Measurements from ENCODE around the gene ARRDC5.
"Not testable (repeated sequence)": the region's sequence is repeated elsewhere in the genome, so short reads cannot be mapped to it uniquely, and the experiment has no call there.

ARRDC5 gene

GRCh38 chr19:4902796-4903195 lies at the start of gene ARRDC5:
Gene ARRDC5 (minus strand): TSS chr19:4902896. CDS start chr19:4902825, 71 bp downstream.
- H3K4me3 ChIP-seq (ENCODE audit: low read length): no peak within 1 kb of the TSS
- TF ChIP-seq, protein P1, sequence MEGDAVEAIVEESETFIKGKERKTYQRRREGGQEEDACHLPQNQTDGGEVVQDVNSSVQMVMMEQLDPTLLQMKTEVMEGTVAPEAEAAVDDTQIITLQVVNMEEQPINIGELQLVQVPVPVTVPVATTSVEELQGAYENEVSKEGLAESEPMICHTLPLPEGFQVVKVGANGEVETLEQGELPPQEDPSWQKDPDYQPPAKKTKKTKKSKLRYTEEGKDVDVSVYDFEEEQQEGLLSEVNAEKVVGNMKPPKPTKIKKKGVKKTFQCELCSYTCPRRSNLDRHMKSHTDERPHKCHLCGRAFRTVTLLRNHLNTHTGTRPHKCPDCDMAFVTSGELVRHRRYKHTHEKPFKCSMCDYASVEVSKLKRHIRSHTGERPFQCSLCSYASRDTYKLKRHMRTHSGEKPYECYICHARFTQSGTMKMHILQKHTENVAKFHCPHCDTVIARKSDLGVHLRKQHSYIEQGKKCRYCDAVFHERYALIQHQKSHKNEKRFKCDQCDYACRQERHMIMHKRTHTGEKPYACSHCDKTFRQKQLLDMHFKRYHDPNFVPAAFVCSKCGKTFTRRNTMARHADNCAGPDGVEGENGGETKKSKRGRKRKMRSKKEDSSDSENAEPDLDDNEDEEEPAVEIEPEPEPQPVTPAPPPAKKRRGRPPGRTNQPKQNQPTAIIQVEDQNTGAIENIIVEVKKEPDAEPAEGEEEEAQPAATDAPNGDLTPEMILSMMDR (conservative IDR thresholded peaks at IDR 0.05; ENCODE audit: low read length): no peak
- no peak for DNase-seq (ENCODE audit: low read depth)

GRCh38 chr19:4951656-4952055 lies 49.0 kb upstream of the ARRDC5 start:
- no peak overlapping the region for H3K4me3 ChIP-seq (ENCODE audit: low read length)
- TF ChIP-seq, protein P1 (conservative IDR thresholded peaks at IDR 0.05; ENCODE audit: low read length): no peak
- no peak for DNase-seq (ENCODE audit: low read depth)

GRCh38 chr19:4950650-4951049 lies 48.0 kb upstream of the ARRDC5 start:
- H3K4me3 ChIP-seq (ENCODE audit: low read length); DNase-seq (ENCODE audit: low read depth): not testable (repeated sequence)

- not testable (repeated sequence) for DNase-seq (ENCODE audit: low read depth); H3K4me3 ChIP-seq (ENCODE audit: low read length)
These were observed 39.0 kb upstream of the ARRDC5 start for GRCh38 chr19:4941638-4942169.

DNA sequence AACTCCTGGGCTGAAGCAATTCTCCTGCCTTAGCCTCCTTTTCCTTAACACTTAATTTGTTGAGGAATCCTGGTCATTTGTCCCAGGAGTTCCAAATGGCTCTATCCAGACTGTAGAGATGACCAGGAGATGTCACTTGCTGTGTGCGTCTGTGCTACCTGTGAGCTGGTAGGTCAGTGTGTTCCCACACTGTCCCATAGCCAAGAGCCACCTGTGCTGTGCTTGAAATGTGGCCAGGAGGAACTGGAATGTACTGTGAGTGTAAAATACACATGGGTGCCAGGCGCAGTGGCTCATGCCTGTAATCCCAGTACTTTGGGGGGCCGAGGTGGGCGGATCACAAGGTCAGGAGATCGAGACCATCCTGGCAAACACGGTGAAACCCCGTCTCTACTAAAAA lies 36.8 kb upstream of the ARRDC5 start:
- no peak for DNase-seq (ENCODE audit: low read depth)
- TF ChIP-seq, protein P1 (conservative IDR thresholded peaks at IDR 0.05; ENCODE audit: low read length): no peak
- H3K4me3 ChIP-seq (ENCODE audit: low read length): no peak overlapping the region

- not testable (repeated sequence) for H3K4me3 ChIP-seq (ENCODE audit: low read length); DNase-seq (ENCODE audit: low read depth)
These were observed 35.8 kb upstream of the ARRDC5 start for GRCh38 chr19:4938461-4938860.

GRCh38 chr19:4937060-4937459 lies 34.4 kb upstream of the ARRDC5 start:
- H3K4me3 ChIP-seq (ENCODE audit: low read length): no peak overlapping the region
- TF ChIP-seq, protein P1 (conservative IDR thresholded peaks at IDR 0.05; ENCODE audit: low read length): no peak
- no peak for DNase-seq (ENCODE audit: low read depth)

- TF ChIP-seq, protein P1 (conservative IDR thresholded peaks at IDR 0.05; ENCODE audit: low read length): no peak
- no peak for DNase-seq (ENCODE audit: low read depth)
These were observed 32.7 kb upstream of the ARRDC5 start for GRCh38 chr19:4935444-4935843.

DNA sequence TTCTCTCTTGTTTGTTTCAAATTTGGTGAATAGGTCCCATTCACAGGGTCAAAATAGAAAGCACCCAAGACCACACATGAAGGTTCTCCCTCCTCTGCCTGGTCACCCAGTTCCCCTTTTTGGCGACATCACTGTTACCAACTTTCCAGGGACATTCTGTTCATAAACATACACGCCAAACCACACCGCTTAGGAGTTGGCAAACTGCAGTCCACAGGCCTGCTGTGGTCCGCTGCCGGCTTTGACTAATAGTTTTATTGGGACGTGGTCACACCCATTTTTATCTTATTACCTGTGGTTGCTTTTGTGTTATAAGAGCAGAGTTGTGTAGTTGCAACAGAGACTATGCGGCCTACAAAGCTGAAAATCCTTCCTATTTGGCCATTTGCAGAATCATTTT lies 30.8 kb upstream of the ARRDC5 start:
- no peak overlapping the region for H3K4me3 ChIP-seq (ENCODE audit: low read length)
- no peak for DNase-seq (ENCODE audit: low read depth)
- TF ChIP-seq, protein P1 (conservative IDR thresholded peaks at IDR 0.05; ENCODE audit: low read length): no peak

More at GRCh38 chr19:4935444-4935843, 32.7 kb upstream of the ARRDC5 start:
- H3K4me3 ChIP-seq (ENCODE audit: low read length): no peak overlapping the region

Measured in AG10803 (cell line).